HS-5 (cell line): Measurements from ENCODE around the gene FBXO7.

Experiments used
- DNase-seq: peaks from one replicate; pipeline ENCODE4 v3.0.0-alpha.2; 2012; ENCODE audit warnings: low read depth

Gene FBXO7

DNA sequence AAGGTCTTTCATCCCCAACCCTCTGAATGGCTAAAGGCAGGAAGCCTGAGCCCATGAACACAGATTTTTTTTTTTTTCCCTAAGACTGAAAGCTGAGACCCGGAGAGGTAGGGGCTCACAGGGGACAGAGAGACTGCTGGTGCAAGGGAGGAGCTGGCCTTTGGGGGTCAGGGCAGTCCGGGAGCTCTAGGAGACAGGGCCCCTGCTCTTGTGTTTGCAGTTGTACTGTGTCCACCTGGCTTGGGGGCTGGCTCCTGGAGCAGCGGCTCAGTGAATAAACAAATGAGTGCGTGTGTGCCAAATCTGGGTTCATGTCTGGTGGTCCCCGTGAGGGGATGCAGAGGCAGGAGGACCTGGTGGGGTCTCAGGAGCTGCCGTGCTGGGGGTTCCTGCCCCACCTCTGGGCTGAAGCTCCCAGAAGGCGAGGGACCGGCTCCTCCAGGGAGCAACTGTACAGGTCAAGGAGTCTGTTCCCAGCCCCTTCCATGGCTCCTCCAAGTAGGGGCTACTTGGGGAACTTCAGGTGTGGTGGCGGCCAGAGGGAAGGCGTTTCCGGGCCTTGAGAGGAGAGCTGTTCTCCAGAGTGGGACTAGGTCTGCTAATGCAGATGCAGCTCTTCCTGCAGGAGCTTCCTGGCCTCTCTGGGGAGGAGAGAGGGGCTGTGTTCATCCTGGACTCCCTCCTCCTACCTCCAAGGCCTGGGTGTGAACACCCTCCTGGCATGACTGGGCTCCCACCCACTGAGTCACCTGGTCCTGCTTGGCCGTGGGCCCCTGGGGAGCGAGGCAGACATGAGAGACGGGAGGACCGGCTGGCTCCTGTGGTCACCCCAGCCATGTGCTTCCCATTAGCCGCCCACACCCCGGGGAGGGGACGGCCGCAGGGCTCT is 57.6 kb downstream of the FBXO7 start:
- DNase-seq = no peak

DNA sequence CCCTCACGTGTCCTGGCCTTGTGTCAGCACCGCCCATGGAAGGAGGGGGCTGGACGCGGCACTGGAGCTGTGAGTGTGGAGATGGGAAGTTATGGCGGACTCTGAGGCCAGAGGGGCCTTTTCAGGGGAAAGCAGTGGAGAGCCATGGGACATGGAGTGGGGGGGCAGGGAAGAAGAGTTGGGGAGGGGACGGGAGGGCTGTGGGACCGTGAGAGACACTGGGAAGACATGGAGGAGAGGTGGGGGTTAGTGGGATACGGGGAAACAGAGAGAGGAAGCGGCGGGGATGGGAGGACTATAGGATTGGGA is 58.2 kb downstream of the FBXO7 start:
- no peak for DNase-seq

DNA sequence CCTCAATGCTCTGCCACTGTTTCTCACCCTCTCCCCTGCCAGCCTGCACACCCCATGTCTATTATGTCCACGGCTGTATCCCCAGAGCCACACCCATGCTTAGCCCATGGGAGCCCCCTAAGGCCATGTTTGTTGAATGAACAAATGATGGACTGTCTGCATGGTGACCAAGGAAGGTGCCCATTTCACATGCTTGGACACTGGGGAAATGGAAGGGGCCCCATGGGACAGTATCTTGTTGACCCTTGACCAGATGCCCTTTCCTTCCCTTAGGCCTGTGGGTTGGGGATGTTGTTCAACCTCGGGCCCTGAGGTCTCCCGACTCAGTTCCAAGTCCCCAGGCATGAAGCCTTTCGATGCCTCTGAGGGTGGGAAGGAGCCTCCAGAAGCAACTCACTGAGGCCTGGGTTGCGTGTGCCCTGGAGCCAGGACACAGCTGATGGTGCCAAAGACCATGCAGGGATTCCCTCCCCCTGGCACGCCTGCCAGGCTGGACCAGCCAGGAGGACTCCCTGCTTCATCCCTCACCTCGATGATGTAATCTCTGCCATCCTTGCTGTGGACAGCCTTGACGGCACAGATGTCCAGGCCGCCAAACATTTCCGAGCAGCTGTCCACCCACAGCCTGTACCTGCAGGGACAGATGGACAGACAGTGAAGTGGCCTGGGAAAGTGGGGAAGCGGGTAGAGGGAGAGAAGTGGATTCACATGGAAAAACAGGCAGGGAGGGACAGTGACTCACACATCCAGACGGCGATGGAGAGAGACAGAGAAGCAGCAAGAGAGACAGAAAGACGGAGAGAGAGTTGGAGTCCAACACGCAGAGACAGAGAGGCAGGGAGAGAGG is 58.9 kb downstream of the FBXO7 start:
- no peak for DNase-seq

DNA sequence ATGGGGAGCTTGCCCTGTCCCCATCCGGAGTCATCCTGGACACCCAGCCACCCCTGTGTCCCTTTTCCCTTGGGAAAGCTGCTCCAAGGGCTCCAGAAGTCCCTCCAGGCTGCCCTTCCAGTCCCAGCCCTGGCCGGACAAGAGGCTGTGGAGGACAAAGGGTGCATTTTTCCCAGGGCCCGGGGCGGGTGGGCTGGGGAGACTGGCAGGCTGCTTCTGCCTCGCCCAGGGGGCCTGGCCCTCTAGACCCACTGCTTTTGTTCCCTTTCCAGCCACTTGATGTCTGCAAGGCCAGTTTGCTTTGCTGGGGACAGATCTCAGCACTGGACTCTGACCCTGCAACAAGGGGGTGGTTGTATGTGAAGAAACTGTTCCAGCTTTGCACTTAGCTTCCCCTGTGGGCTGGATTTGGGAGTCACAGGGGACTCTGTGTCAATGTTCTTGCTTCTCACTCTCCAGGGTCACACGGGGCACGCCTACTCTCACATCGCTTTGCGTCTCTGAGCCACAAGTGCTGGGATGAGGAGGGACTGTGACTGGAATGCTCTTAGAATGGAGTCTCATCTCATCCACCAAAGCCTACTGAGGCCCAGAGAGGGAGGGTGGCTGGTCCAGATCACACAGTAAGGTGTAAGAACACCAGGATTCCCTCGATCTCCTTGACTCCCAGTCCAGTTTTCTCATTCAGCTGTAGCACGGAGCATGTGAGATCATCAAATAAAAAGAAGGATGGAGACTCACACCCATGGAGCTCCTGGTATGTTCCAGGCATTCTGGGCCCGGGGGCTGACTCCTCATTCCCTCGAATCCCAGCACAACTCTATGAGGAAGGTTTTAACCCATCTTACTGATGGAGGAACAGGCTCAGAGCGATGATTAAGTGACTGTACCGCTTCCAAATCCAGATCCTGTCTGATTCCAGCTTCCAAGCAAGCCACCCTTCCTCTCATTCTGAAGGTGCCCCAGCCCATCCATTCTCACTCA is 59.9 kb downstream of the FBXO7 start:
- no peak for DNase-seq

DNA sequence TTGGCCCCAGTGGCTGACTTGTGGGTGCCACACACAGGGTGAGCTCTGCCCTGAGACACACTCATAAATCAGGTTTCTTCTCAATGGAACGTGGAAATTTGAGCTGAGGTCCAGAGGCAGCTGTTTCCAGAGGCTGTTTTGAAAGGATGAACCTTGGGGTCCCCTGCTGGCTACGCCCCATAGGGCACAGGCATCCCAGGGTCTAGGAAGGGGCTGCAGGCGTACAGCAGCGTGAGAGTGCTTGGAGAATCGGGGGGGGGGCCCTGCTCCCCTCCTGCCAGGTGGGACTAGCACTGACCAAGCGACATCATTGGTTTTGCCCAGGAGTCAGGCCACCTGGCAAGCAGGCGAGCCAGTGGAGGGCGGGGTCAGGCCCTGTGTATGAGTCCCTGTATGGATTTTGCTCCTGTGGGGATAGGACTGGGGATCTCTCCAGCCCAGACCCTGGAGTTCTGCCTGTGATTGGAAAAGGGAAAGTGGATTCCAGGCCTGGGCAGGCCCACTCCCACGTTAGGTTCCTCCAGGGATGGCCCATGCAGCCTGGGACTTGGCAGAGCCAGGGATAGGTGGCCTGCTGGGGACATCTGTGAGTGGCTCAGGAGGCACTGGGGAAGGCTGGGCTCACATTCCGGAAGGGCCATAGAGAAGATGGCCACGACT is 61.0 kb downstream of the FBXO7 start:
- DNase-seq = no peak

DNA sequence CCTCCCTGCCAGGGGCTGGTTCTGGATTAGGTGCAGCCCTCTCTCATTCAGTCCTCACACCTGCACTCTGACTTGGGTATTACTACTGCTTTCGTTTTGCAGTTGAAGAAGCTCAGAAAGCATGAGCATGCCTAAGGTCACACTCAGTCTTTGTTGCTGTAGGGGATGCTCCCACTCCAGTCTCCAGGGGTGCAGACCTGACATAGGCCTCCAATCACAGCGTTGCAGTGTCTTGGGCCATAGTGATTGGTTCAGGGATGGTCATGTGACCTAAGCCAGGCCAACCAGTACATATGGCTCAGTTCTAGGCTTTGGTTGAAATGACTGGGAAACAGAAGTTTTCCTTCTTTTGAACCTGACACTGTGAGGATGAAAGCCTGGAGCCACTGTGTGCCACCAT is 61.7 kb downstream of the FBXO7 start:
- no peak for DNase-seq

DNA sequence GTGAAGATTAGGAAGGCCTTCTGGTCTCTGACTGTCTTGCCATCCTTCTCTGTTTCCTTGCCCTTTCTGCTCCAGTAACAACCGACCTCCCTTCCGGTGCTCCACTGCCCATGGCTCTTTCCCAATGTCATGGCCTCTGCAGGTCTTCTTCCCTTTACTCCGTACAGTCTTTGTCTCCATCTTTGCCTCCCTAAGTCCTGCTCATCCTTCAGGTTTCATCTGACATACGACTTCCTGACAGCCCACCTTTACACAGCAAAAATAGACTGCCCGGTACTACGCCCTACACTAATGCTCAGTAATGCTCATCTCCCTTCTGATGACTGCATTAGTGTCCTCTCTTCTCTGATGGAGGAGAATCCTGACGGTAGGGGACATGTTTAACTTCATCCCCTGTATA is 63.9 kb downstream of the FBXO7 start:
- DNase-seq = no peak

DNA sequence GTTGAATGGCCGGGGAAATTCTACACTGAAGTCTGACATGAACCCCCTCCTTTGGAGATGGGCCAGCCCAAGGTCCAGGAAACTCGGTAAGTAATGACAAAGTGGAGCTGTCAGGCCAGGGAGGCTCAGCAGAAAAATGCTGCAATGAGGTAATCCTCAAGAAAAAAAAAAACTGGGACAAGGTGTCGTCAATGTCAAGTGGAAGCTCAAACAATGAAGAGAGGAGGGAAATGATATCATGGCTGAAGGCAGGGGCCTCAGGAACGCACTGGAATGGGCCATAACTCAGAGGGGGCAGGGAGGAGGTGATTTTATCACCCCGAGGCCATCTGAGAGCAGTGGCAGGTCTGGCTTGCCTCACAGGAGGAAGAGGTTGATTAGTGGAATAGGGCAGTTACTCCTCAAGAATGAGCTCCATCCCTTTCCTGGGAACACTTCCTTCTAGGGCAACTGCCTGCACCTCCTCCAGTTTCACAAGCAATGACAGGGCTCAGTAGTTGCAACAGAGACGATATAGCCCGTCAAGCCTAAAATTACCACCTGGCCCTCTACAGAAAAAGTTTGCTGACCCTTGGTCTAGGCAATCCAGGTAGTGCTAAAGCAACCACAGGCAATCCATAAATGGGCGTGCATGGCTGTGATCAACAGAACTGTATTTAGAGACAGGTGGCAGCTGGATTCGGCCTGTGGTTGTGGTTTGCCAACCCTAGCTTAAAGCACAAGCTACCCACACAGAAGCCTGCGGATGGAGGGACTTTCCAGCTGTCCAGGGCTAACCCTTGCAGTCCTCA is 65.2 kb downstream of the FBXO7 start:
- no peak for DNase-seq

DNA sequence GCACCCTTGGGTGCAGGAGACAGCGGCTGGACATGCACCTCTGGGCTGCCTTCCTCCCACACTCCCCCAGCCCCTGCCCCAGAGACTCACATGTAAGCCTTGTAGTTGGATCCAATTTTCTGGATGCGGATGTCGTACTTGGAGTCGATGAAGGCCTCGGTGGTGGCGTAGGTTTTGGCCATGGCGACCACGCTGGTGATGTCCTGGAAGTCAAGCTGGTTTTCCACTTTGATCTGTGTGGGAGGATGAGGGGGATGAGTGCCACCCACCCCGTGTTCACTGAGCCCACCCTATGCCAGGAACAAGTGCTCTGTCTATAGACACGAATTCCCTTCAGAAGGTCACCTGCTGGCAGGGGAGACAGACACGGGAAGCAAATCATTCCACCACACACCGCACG is 66.9 kb downstream of the FBXO7 start:
- DNase-seq = no peak

DNA sequence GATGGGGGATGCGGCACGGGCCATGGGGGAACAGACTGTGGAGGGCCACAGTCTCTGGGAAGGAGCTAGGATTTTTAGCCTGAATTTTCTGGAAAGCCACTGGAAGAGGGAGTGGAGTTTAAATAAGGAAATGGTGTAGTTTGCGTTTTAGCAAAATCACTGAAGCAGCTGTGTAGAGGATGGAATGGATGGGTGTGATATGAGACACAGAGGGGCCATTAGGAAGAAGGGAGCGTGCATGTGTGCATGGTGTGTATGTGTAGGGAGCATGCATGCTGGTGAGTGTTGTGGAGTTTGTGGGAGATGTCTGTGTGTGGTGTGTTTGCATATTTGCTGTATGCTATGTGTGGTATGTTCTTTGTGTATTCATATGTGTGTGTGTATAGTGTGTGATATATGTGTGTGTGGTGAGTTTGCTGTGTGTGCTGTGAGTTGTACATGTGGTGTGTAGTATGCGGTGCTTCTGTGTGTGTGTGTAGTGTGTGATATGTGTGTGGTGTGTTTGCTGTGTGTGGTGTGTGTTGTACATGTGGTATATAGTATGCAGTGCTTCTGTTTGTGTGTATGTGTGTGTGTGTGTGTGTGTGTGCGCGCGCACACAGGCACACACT is 67.6 kb downstream of the FBXO7 start:
- DNase-seq = no peak

DNA sequence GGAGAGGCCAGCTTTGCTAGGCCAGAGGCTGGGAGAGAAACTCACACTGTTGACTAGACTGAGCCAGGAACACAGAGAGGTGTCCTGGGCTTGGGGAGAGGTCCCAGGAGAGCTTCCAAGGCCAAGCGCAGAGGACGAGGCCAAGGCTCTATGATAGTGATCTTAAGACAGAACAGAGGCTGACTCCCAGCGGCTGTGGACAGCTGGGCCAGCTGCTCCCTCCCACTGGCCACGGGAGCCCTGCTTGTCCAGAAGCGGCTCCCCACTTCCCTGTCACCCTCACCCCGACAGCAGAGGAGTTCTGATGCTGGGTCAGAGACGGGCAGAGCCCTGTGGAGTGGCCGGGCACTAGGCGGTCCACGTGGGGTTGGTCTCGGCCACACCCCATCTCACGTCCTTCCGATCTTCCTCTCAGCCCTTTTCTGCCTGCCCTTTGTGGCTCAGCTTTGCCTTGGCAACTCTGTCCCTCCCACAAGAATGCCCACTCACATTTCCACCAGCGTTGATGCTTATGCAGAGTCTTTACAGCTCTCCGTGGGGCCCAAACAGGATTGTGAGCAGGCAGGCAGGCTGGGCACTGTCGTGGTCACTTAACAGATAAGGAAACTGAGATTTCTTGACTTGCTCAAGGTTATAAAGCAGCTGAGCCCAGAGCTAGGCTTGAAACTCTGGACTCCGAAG is 68.2 kb downstream of the FBXO7 start:
- no peak for DNase-seq

DNA sequence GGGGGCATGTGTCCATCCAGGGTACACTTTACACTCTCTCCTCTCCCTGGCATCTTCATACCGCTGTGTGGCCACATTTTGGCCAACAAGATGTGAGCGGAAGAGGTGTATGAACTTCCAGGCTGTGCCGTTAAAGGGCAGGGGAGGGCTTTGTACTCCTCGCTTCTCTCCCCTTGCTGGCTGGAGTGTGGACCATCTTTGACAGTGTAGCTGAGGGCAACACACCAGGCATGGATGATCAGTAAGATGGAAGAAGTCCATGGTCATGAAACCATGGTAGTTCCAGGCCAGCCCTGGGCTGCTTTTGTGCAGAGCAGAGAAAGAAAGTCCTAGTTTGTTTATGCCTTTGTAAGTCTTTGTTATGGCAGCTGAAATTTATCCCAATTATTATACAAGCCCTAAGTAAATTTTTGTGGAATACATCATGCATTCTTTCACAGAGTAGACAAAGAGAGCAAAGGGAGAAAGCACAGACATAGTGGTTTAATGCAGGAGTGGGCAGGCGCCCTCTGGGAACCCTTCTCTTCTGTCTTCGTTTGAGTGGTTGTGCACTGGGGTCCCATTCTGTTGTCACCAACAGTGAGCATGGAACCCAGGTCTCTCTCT is 70.4 kb downstream of the FBXO7 start:
- no peak for DNase-seq

DNA sequence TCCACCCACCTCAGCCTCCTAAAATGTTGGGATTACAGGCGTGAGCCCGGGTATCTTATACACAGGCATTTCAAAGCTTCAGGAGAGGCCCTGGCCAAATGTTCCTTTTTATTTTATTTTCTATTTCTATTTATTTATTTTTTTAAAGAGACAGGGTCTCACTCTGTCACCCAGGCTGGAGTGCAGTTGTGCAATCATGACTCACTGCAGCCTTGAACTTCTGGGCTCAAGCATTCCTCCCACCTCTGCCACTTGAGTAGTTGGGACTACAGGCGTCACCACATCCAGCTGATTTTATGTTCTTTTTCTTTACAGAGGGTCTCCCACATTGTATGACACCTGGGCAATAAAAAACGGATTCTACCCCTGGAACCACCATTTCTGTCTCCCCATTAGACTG is 71.2 kb downstream of the FBXO7 start:
- DNase-seq = no peak

DNA sequence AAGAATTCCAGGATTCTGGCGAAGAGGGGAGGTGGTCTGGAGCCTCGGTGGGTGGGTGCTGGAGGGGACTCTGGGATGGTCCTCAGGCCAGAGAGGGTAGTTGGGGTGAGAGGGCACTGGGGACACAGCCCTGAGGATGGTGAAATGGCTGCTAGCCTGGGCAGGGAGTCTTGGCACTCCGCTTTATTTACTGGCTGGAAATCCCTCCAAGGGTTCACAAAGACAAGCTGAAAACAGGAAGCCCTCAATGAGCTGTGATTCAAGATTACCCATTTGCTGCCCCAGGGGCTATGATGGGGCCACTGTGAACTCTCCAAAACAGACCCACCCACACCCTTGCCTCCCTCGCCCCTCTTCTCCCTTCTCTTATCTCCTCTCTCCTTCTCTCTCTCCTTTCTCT is 71.9 kb downstream of the FBXO7 start:
- DNase-seq = no peak

DNA sequence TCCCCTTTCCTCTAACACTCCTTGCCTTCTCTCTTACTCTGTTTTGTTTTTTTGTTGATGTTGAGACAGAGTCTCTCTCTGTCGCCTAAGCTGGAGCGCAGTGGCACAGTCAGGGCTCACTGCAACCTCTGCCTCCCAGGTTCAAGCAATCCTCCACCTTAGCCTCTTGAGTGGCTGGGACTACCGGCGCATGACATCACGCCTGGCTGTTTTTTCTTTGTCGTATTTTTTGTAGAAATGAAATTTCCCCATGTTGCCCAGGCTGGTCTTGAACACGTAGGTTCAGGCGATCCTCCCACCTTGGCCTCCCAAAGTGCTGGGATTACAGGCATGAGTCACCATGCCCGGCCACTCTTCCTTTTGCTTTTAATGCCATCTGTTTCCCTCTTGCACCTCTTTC is 72.3 kb downstream of the FBXO7 start:
- no peak for DNase-seq

DNA sequence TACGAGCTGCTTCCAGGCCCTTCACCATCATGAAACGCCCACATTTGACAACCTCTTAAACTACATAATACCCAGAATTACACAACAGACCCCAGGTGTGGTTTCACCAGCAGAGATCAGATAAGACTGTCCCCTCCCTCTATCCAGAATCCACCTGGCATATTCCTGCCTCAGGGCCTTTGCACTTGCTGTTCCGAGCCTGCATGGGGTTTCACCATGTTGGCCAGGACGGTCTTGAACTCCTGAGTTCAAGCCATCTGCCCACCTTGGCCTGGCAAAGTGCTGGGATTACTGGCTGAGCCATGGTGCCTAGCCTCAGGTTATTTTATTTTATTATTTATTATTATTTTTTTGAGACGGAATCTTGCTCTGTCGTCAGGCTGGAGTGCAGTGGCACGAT is 73.4 kb downstream of the FBXO7 start:
- no peak for DNase-seq
